Fibroblast of the aortic adventitia (primary cell): Measurements from ENCODE around the gene TSPY10. TPM values are rescaled to one million over a fixed set of nuclear protein-coding genes. Genes with fewer than 3 reads are reported as not detected.
"Not testable (repeated sequence)": the region's sequence is repeated elsewhere in the genome, so short reads cannot be mapped to it uniquely, and the experiment has no call there.

Source experiments
- DNase-seq: peaks from one replicate; pipeline ENCODE4 v3.0.0-alpha.2; 2010; ENCODE audit warnings: low read depth
- H3K4me3 ChIP-seq: 2 replicates; pipeline ENCODE4 v1.5.1; 2011; ENCODE audit warnings: low read depth, mild to moderate bottlenecking, control low read depth, low read length, moderate library complexity
- total RNA-seq: library from RNA; depleted of rRNA; stranded (reverse); fragments of >200 nt; gene quantifications from 2 replicates; pipeline ENCODE4 v1.2.3, GENCODE V29; 2012; ENCODE audit warnings: low replicate concordance

Gene TSPY10, protein sequence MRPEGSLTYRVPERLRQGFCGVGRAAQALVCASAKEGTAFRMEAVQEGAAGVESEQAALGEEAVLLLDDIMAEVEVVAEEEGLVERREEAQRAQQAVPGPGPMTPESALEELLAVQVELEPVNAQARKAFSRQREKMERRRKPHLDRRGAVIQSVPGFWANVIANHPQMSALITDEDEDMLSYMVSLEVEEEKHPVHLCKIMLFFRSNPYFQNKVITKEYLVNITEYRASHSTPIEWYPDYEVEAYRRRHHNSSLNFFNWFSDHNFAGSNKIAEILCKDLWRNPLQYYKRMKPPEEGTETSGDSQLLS
- total RNA-seq, result not detected in 2 replicates

- H3K4me3 ChIP-seq, result not testable (repeated sequence)
Measured at GRCh38 chrY:9527580-9527979, at the start of gene TSPY10. TSS of gene TSPY10 (plus strand) at chrY:9527880. CDS start at chrY:9527926, 46 bp downstream.

DNA sequence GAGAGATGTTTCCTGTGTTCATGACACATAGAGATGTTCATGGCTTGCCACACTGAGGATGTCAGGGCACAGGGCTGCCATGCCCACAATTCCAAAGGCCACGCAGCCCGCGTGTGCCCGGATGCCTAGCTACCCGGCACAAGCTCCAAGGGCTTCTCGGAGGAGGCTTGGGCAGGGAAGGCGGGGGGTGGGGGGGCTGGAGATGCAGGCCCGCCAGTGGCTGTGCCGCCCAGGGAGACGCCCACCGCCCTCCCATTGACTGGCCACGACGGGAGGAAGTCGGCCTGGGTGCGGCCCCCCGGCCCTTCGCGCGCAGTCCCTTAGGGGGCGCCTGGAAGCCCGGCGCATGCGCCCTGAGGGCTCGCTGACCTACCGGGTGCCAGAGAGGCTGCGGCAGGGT, 40.7 kb upstream of the TSPY10 start, which contains the start of gene TSPY9:
Gene TSPY9, plus strand, starts transcription at position 301 of the 400 bp plus-strand sequence. Its CDS starts 46 bp downstream, at position 347.
- H3K4me3 ChIP-seq, DNase-seq: not testable (repeated sequence)

More at GRCh38 chrY:9527580-9527979, at the start of gene TSPY10:
- not testable (repeated sequence) for DNase-seq

DNA sequence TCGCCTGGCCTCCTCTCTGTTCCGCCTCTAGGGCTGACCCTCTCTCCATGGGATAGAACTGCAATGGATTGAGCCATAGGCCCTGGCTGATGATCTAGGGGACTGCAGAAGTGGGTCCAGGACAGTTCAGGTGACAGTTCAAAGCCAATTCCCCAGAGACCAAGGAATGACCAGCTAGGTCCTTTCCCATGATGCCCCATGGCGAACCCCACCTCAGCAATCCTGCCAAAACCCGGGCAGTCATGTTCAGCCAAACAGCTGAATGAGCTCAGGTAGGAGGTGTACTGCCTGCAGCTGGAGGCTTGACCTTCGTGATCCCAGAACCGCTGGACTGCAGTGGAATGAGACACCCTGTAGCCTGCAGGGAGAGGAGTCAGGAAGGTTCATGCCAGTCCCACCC, 23.3 kb upstream of the TSPY10 start:
- H3K4me3 ChIP-seq, DNase-seq: not testable (repeated sequence)

GRCh38 chrY:9516287-9516686, 11.4 kb upstream of the TSPY10 start:
- not testable (repeated sequence) for DNase-seq, H3K4me3 ChIP-seq

Other genes with a start within 250 kb of the TSPY10 start
- gene TSPY4, start 190.4 kb upstream of the TSPY10 start, total RNA-seq, result not detected in 2 replicates
- not detected in 2 replicates for gene TSPY8, start 170.1 kb upstream of the TSPY10 start, total RNA-seq
- gene TSPY3, start 129.5 kb upstream of the TSPY10 start, total RNA-seq, result not detected in 2 replicates
- gene TSPY1, start 60.9 kb upstream of the TSPY10 start, total RNA-seq, result not detected in 2 replicates
- gene TSPY9, start 40.6 kb upstream of the TSPY10 start, total RNA-seq, result not detected in 2 replicates